Astrocyte (in vitro differentiated cells and primary cell): ENCODE measurements around the gene METTL25. TPM values are rescaled to one million over a fixed set of nuclear protein-coding genes. Genes with fewer than 3 reads are reported as not detected.

Experiments
- DNase-seq: peaks from one replicate; pipeline ENCODE4 v3.0.0-alpha.2; 2010; ENCODE audit warnings: low read depth
- FAIRE-seq: peaks from 2 replicates; lab custom pipeline; 2011; peaks lifted over from hg19 to GRCh38; lab: Jason Lieb, UNC
- H2AFZ ChIP-seq: 2 replicates; pipeline ENCODE4 v1.6.0; 2012; ENCODE audit warnings: low read depth, low read length, inconsistent platforms
- H3K27ac ChIP-seq: 2 replicates; pipeline ENCODE4 v1.5.1; 2011; ENCODE audit warnings: low read depth, low read length, inconsistent platforms
- H3K27me3 ChIP-seq: 2 replicates; pipeline ENCODE4 v1.6.0; 2011; ENCODE audit warnings: low read length, inconsistent platforms; ENCODE audit not compliant: insufficient read depth
- H3K36me3 ChIP-seq: 2 replicates; pipeline ENCODE4 v1.5.1; 2011; ENCODE audit warnings: low read length, inconsistent platforms; ENCODE audit not compliant: insufficient read depth
- H3K4me1 ChIP-seq: 2 replicates; pipeline ENCODE4 v1.5.1; 2011; ENCODE audit warnings: low read length, inconsistent platforms; ENCODE audit not compliant: insufficient read depth
- H3K4me2 ChIP-seq: 2 replicates; pipeline ENCODE4 v1.6.0; 2012; ENCODE audit warnings: low read length, inconsistent platforms
- H3K4me3 ChIP-seq: 2 replicates; pipeline ENCODE4 v1.5.1; 2011; ENCODE audit warnings: low read depth, mild to moderate bottlenecking, low read length, inconsistent platforms; ENCODE audit not compliant: insufficient read depth
- H3K79me2 ChIP-seq: 2 replicates; pipeline ENCODE4 v1.6.0; 2012; ENCODE audit warnings: mild to moderate bottlenecking, low read length, inconsistent platforms; ENCODE audit not compliant: insufficient read depth
- H3K9ac ChIP-seq: 2 replicates; pipeline ENCODE4 v1.6.0; 2012; ENCODE audit warnings: mild to moderate bottlenecking, low read length, inconsistent platforms
- H3K9me3 ChIP-seq: 2 replicates; pipeline ENCODE4 v1.5.1; 2012; ENCODE audit warnings: low read depth, mild to moderate bottlenecking, low read length, inconsistent platforms; ENCODE audit not compliant: insufficient read depth
- H4K20me1 ChIP-seq: 2 replicates; pipeline ENCODE4 v1.6.0; 2012; ENCODE audit warnings: low read length, inconsistent platforms; ENCODE audit not compliant: insufficient read depth
- H3K27ac Mint-ChIP-seq: one replicate; pipeline ENCODE4 v1.8.0; 2021; ENCODE audit warnings: mild to moderate bottlenecking, mixed read lengths; ENCODE audit not compliant: unreplicated experiment
- H3K27me3 Mint-ChIP-seq: one replicate; pipeline ENCODE4 v1.8.0; 2021; ENCODE audit warnings: low read depth, mixed read lengths; ENCODE audit not compliant: unreplicated experiment
- H3K36me3 Mint-ChIP-seq: one replicate; pipeline ENCODE4 v1.8.0; 2021; ENCODE audit warnings: low read depth, mixed read lengths; ENCODE audit not compliant: unreplicated experiment
- H3K4me1 Mint-ChIP-seq: one replicate; pipeline ENCODE4 v1.8.0; 2021; ENCODE audit warnings: low read depth, mixed read lengths; ENCODE audit not compliant: unreplicated experiment
- H3K4me3 Mint-ChIP-seq: one replicate; pipeline ENCODE4 v1.8.0; 2021; ENCODE audit warnings: mild to moderate bottlenecking, moderate library complexity, mixed read lengths; ENCODE audit not compliant: unreplicated experiment
- H3K9me3 Mint-ChIP-seq: one replicate; pipeline ENCODE4 v1.8.0; 2021; ENCODE audit warnings: mild to moderate bottlenecking, mixed read lengths; ENCODE audit not compliant: unreplicated experiment
- EZH2 ChIP-seq: IDR thresholded peaks from 2 replicates; pipeline ENCODE4 v1.6.1; 2012; ENCODE audit warnings: mild to moderate bottlenecking, low read length, inconsistent platforms; ENCODE audit not compliant: insufficient read depth
- total RNA-seq: library from RNA; stranded (reverse); gene quantifications from 2 replicates; pipeline ENCODE4 v1.2.1, GENCODE V29; 2021
- TF ChIP-seq, protein P1 (sequence below): IDR thresholded peaks from 2 replicates; pipeline ENCODE4 v1.5.1; 2011; ENCODE audit warnings: low read depth, mild to moderate bottlenecking, inconsistent platforms, low read length, moderate library complexity; ENCODE audit not compliant: insufficient read depth

Gene METTL25
- total RNA-seq, 1 donor from 2014 or later: 9.4 TPM

GRCh38 chr12:82456633-82457032 lies 98.3 kb downstream of the METTL25 start:
- Mint-ChIP-seq H3K27me3 (no peaks in the 10 kb centered on the region), H3K27ac (no peak overlapping the region), H3K4me3 (no peak overlapping the region), H3K9me3 (no peaks in the 10 kb centered on the region), H3K4me1 (peaks cover 5% of the 10 kb centered on the region), H3K36me3 (no peaks in the 10 kb centered on the region)
- no peak overlapping the region for H3K27ac ChIP-seq
- no peaks in the 10 kb centered on the region for H3K27me3 ChIP-seq
- H3K4me3 ChIP-seq: no peak overlapping the region
- no peaks in the 10 kb centered on the region for H3K4me1 ChIP-seq
- TF ChIP-seq, protein P1, sequence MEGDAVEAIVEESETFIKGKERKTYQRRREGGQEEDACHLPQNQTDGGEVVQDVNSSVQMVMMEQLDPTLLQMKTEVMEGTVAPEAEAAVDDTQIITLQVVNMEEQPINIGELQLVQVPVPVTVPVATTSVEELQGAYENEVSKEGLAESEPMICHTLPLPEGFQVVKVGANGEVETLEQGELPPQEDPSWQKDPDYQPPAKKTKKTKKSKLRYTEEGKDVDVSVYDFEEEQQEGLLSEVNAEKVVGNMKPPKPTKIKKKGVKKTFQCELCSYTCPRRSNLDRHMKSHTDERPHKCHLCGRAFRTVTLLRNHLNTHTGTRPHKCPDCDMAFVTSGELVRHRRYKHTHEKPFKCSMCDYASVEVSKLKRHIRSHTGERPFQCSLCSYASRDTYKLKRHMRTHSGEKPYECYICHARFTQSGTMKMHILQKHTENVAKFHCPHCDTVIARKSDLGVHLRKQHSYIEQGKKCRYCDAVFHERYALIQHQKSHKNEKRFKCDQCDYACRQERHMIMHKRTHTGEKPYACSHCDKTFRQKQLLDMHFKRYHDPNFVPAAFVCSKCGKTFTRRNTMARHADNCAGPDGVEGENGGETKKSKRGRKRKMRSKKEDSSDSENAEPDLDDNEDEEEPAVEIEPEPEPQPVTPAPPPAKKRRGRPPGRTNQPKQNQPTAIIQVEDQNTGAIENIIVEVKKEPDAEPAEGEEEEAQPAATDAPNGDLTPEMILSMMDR: no peak
- no peak for TF ChIP-seq EZH2
- no peak overlapping the region for H2AFZ ChIP-seq
- H3K36me3 ChIP-seq: no peaks in the 10 kb centered on the region
- no peaks in the 10 kb centered on the region for H4K20me1 ChIP-seq
- no peak for DNase-seq
- H3K4me2 ChIP-seq: no peak overlapping the region
- H3K9ac ChIP-seq: no peak overlapping the region
- FAIRE-seq: no peak
- H3K9me3 ChIP-seq: no peaks in the 10 kb centered on the region
- H3K79me2 ChIP-seq: no peaks in the 10 kb centered on the region

DNA sequence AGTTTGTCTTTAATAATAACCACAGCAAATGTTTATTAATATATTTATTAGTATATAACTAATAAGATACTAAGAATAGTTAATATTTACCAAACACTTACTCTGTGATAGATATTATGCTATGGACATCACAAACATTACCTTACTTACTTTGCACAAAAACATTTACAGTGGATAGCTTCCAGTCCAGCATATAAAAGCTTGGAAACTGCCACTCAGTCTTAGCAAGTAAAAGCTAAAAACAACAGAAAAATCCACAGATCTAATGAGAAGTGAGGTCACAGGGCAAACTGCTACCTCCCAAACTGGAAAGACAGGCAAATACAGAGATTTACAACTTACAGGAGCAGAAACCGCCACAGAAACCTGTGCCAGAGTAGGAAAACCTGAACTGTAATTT lies 99.8 kb downstream of the METTL25 start:
- Histone ChIP-seq H3K27ac (no peak overlapping the region), H4K20me1 (no peaks in the 10 kb centered on the region)
- H3K4me3 Mint-ChIP-seq: no peak overlapping the region

GRCh38 chr12:82461393-82461792 lies 103.1 kb downstream of the METTL25 start:
- Histone ChIP-seq H2AFZ (no peak overlapping the region), H3K4me1 (no peaks in the 10 kb centered on the region), H3K27me3 (no peaks in the 10 kb centered on the region), H4K20me1 (no peaks in the 10 kb centered on the region), H3K36me3 (no peaks in the 10 kb centered on the region), H3K4me3 (no peak overlapping the region), H3K79me2 (no peaks in the 10 kb centered on the region), H3K27ac (no peak overlapping the region), H3K4me2 (no peak overlapping the region), H3K9me3 (no peaks in the 10 kb centered on the region), H3K9ac (no peak overlapping the region)
- Mint-ChIP-seq H3K9me3 (no peaks in the 10 kb centered on the region), H3K4me3 (no peak overlapping the region), H3K27ac (no peak overlapping the region), H3K36me3 (no peaks in the 10 kb centered on the region), H3K27me3 (no peaks in the 10 kb centered on the region), H3K4me1 (peaks cover 14% of the 10 kb centered on the region)
- TF ChIP-seq, protein P1: no peak
- TF ChIP-seq EZH2: no peak
- FAIRE-seq: no peak
- no peak for DNase-seq

More for the DNA sequence above, 99.8 kb downstream of the METTL25 start:
- no peaks in the 10 kb centered on the region for H3K36me3 ChIP-seq
- H2AFZ ChIP-seq: no peak overlapping the region
- H3K9me3 ChIP-seq: no peaks in the 10 kb centered on the region
- no peak for FAIRE-seq
- Mint-ChIP-seq H3K27ac (no peak overlapping the region), H3K4me1 (peaks cover 10% of the 10 kb centered on the region), H3K36me3 (no peaks in the 10 kb centered on the region), H3K27me3 (no peaks in the 10 kb centered on the region), H3K9me3 (no peaks in the 10 kb centered on the region)
- H3K4me1 ChIP-seq: no peaks in the 10 kb centered on the region
- H3K4me2 ChIP-seq: no peak overlapping the region
- H3K79me2 ChIP-seq: no peaks in the 10 kb centered on the region
- no peak overlapping the region for H3K9ac ChIP-seq
- no peak overlapping the region for H3K4me3 ChIP-seq
- DNase-seq: no peak
- TF ChIP-seq, protein P1: no peak
- TF ChIP-seq EZH2: no peak
- H3K27me3 ChIP-seq: no peaks in the 10 kb centered on the region
